Mesenchymal stem cell (in vitro differentiated cells and primary cell): Measurements from ENCODE around the gene UFD1.

Source experiments
- DNase-seq: peaks from one replicate; pipeline ENCODE4 v3.0.0-alpha.2; 2013
- H2AFZ ChIP-seq: one replicate; pipeline ENCODE4 v1.6.1; 2013; ENCODE audit warnings: low read depth, mild to moderate bottlenecking, control low read depth, inconsistent platforms, low read length, moderate library complexity
- H2AK5ac ChIP-seq: 2 replicates; pipeline ENCODE4 v1.6.1; 2013; ENCODE audit warnings: low read length, moderate library complexity, mild to moderate bottlenecking, inconsistent platforms; ENCODE audit not compliant: severe bottlenecking
- H2BK120ac ChIP-seq: one replicate; pipeline ENCODE4 v1.6.1; 2013; ENCODE audit warnings: low read depth, mild to moderate bottlenecking, inconsistent platforms, low read length, moderate library complexity
- H2BK12ac ChIP-seq, 2 experiments: one replicate each; pipeline ENCODE4 v1.6.1; 2013; ENCODE audit warnings: inconsistent platforms in 2 of 2, low read length in 2 of 2, mild to moderate bottlenecking in 2 of 2, moderate library complexity in 2 of 2, control low read depth in 1 of 2
- H2BK15ac ChIP-seq: one replicate; pipeline ENCODE4 v1.6.1; 2013; ENCODE audit warnings: mild to moderate bottlenecking, low read depth, inconsistent platforms; ENCODE audit not compliant: poor library complexity, severe bottlenecking
- H2BK5ac ChIP-seq: 2 replicates; pipeline ENCODE4 v1.6.1; 2013; ENCODE audit warnings: low read depth, mild to moderate bottlenecking, low read length, control low read depth, inconsistent platforms; ENCODE audit not compliant: poor library complexity, severe bottlenecking
- H3K14ac ChIP-seq, 2 experiments: one replicate each; pipeline ENCODE4 v1.6.1; 2013; ENCODE audit warnings: inconsistent platforms in 2 of 2, low read length in 2 of 2, control low read depth in 1 of 2, mild to moderate bottlenecking in 1 of 2, moderate library complexity in 1 of 2
- H3K18ac ChIP-seq, 2 experiments: one replicate each; pipeline ENCODE4 v1.6.1; 2013; ENCODE audit warnings: inconsistent platforms in 2 of 2, low read length in 2 of 2, control low read depth in 1 of 2, low read depth in 1 of 2, mild to moderate bottlenecking in 1 of 2
- H3K23ac ChIP-seq, 2 experiments: one replicate each; pipeline ENCODE4 v1.6.1; 2013; ENCODE audit warnings: inconsistent platforms in 2 of 2, low read length in 2 of 2, mild to moderate bottlenecking in 2 of 2, moderate library complexity in 2 of 2, control low read depth in 1 of 2
- H3K27ac ChIP-seq: 2 replicates; pipeline ENCODE4 v1.5.1; 2013; ENCODE audit warnings: mild to moderate bottlenecking, moderate library complexity, low read length, control low read depth, inconsistent platforms; ENCODE audit not compliant: poor library complexity, severe bottlenecking
- H3K27me3 ChIP-seq, 2 experiments: 2 replicates each; pipeline versions ENCODE4 v1.6.1 to v1.7.0; 2013; ENCODE audit warnings: low read length in 2 of 2, mild to moderate bottlenecking in 2 of 2, moderate library complexity in 2 of 2, control low read depth in 1 of 2, inconsistent platforms in 1 of 2; ENCODE audit not compliant: control insufficient read depth in 1 of 2, insufficient read depth in 1 of 2
- H3K36me3 ChIP-seq, 2 experiments: 2 replicates each; pipeline versions ENCODE4 v1.6.1 to v1.7.0; 2013; ENCODE audit warnings: low read length in 2 of 2, control low read depth in 1 of 2, inconsistent platforms in 1 of 2, low read depth in 1 of 2, mild to moderate bottlenecking in 1 of 2; ENCODE audit not compliant: insufficient read depth in 2 of 2, control insufficient read depth in 1 of 2
- H3K4ac ChIP-seq, 2 experiments: one replicate each; pipeline ENCODE4 v1.6.1; 2013; ENCODE audit warnings: inconsistent platforms in 2 of 2, low read length in 2 of 2, mild to moderate bottlenecking in 2 of 2, moderate library complexity in 2 of 2, control low read depth in 1 of 2, low read depth in 1 of 2
- H3K4me1 ChIP-seq: 2 replicates; pipeline ENCODE4 v1.6.1; 2013; ENCODE audit warnings: low read depth, low read length, control low read depth; ENCODE audit not compliant: control insufficient read depth, insufficient read depth
- H3K4me2 ChIP-seq: 2 replicates; pipeline ENCODE4 v1.6.1; 2013; ENCODE audit warnings: low read length, mild to moderate bottlenecking, inconsistent platforms; ENCODE audit not compliant: poor library complexity, severe bottlenecking
- H3K4me3 ChIP-seq, 2 experiments: 2 replicates each; pipeline versions ENCODE4 v1.5.1 to v1.7.0; 2013; ENCODE audit warnings: low read length in 2 of 2, mild to moderate bottlenecking in 2 of 2, control low read depth in 1 of 2, low read depth in 1 of 2; ENCODE audit not compliant: insufficient read depth in 1 of 2
- H3K79me1 ChIP-seq: replicated peaks from 2 replicates; pipeline ENCODE4 v1.6.1; 2013; ENCODE audit warnings: mild to moderate bottlenecking, control low read depth, low read length, inconsistent platforms; ENCODE audit not compliant: poor library complexity, severe bottlenecking
- H3K9ac ChIP-seq: 2 replicates; pipeline ENCODE4 v1.7.0; 2013; ENCODE audit warnings: mild to moderate bottlenecking, low read length, moderate library complexity
- H3K9me3 ChIP-seq: 2 replicates; pipeline ENCODE4 v1.7.0; 2013; ENCODE audit warnings: mild to moderate bottlenecking, low read length; ENCODE audit not compliant: control insufficient read depth
- H4K8ac ChIP-seq: one replicate; pipeline ENCODE4 v1.6.1; 2013; ENCODE audit warnings: inconsistent platforms, mild to moderate bottlenecking, low read length, moderate library complexity
- H4K91ac ChIP-seq: one replicate; pipeline ENCODE4 v1.6.1; 2013; ENCODE audit warnings: mild to moderate bottlenecking, low read length, inconsistent platforms
- WGBS: methylation state at CpG from one replicate; pipeline ENCODE4 v1.1.7; 2013; ENCODE audit warnings: mixed read lengths; 5-methylcytosine and 5-hydroxymethylcytosine counted together

Gene UFD1

GRCh38 chr22:19467912-19468311, 11.1 kb downstream of the UFD1 start:
- H4K91ac ChIP-seq: no peak overlapping the region
- no peak overlapping the region for H2BK120ac ChIP-seq
- H2BK15ac ChIP-seq: no peak overlapping the region
- H3K4me1 ChIP-seq: no peaks in the 10 kb centered on the region
- H2AFZ ChIP-seq: no peak overlapping the region
- no peak overlapping the region for H3K4me2 ChIP-seq
- no peak overlapping the region for H2BK5ac ChIP-seq
- H3K23ac ChIP-seq: no peak overlapping the region
- H3K14ac ChIP-seq: no peak overlapping the region
- H4K8ac ChIP-seq: no peak overlapping the region
- no peaks in the 10 kb centered on the region for H3K9me3 ChIP-seq
- no peak overlapping the region for H3K27ac ChIP-seq
- no peak overlapping the region for H3K4me3 ChIP-seq
- H3K79me1 ChIP-seq: peaks cover 56% of the 10 kb centered on the region
- H3K27me3 ChIP-seq: no peaks in the 10 kb centered on the region
- H3K4ac ChIP-seq: no peak overlapping the region
- H2BK12ac ChIP-seq: no peak overlapping the region
- no peak for DNase-seq
- H2AK5ac ChIP-seq: no peak overlapping the region
- WGBS: 96% methylated on average over 5 of the region's 6 CpGs
- H3K18ac ChIP-seq: no peak overlapping the region
- peaks cover 79 to 97% of the 10 kb centered on the region in 2 experiments for H3K36me3 ChIP-seq
- H3K9ac ChIP-seq: no peak overlapping the region

DNA sequence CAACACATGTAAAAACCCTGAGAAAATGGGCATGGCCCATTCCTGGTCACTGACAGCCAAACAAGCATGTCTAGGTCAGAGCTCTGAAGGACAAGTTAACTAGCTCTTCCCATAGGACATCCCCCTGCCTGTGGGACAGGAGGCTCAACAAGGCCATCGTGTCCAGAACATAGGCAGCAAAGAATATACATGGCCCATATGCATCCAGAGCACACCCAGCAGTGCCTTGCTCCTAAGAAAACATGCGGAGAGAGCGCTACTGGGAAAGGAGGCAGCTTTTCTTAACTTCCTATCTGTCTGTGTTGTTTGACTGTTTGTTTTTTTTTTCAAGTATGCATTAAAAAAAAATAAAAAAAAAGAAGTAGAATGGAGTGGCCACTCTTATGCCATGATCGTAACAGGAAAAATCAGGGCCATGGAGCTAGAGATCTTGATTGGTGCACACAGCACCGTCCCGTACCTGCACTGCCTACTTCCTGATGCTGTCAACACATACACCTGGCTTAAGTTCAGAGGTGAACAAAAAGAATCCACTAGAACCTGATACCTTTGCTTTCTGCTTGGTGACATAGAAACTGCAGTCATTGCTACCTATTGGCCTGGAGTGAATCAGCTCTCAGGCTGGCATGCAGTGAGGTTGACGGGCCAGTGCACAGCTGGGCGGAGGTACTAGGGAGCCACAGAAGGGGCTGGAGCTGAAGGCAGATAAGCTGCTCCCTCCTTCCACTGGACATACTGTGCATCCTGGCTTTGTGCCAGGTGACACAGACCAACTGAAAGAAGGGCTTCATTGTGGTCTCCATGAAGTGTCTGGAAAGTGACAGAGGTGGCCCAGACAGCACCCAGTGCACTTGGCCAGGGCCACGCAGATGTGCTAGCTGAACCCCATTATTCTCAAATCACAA, 11.9 kb downstream of the UFD1 start:
- Histone ChIP-seq H3K27ac (no peak overlapping the region), H3K4me3 (no peak overlapping the region), H3K4me1 (no peaks in the 10 kb centered on the region), H2AFZ (no peak overlapping the region), H2BK15ac (no peak overlapping the region), H2BK5ac (no peak overlapping the region), H3K23ac (no peak overlapping the region), H2BK120ac (no peak overlapping the region), H2AK5ac (no peak overlapping the region), H3K4ac (no peak overlapping the region), H3K4me2 (no peak overlapping the region), H4K91ac (no peak overlapping the region), H3K9me3 (no peaks in the 10 kb centered on the region), H3K9ac (no peak overlapping the region), H4K8ac (no peak overlapping the region), H2BK12ac (no peak overlapping the region), H3K27me3 (no peaks in the 10 kb centered on the region), H3K18ac (no peak overlapping the region), H3K79me1 (peaks cover 48% of the 10 kb centered on the region), H3K36me3 (peaks cover 76 to 97% of the 10 kb centered on the region in 2 experiments), H3K14ac (no peak overlapping the region)
- 94% methylated on average over 9 of the region's 9 CpGs for WGBS
- no peak for DNase-seq

DNA sequence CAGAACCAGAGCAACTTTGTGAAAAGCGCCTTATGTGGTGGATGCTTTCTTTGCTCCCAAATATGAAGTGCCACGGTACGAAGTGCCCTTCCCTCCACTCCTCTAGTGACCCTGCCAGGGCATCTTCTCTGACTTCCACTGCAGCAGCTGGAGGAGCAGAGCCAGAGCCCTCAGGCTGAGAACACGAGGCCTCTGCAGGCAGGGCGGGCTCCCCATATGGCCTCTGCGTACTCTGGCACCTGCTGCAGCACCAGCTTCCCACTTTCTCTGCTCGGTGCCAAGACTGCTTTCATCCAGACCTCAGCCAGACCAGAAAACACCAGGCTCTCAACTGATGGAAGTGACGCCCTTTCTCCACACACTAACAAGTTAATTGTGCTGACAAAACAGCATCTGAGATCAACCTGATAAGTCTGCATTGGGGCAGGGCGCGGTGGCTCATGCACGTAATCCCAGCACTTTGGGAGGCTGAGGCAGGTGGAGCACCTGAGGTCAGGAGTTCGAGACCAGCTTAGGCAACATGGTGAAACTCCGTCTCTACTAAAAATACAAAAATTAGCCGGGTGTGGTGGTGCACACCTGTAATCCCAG, 12.8 kb downstream of the UFD1 start:
- no peak for DNase-seq
- Histone ChIP-seq H4K91ac (no peak overlapping the region), H4K8ac (no peak overlapping the region), H2AFZ (no peak overlapping the region), H3K23ac (no peak overlapping the region), H3K4me2 (no peak overlapping the region), H3K27ac (no peak overlapping the region), H2BK5ac (no peak overlapping the region), H3K79me1 (peaks cover 41% of the 10 kb centered on the region), H3K14ac (no peak overlapping the region), H3K36me3 (peaks cover 68 to 96% of the 10 kb centered on the region in 2 experiments), H3K4me3 (no peak overlapping the region), H3K9me3 (no peaks in the 10 kb centered on the region), H3K18ac (no peak overlapping the region), H3K9ac (no peak overlapping the region), H2BK15ac (no peak overlapping the region), H3K4ac (no peak overlapping the region), H2AK5ac (no peak overlapping the region), H3K27me3 (no peaks in the 10 kb centered on the region), H3K4me1 (no peaks in the 10 kb centered on the region), H2BK120ac (no peak overlapping the region), H2BK12ac (no peak overlapping the region)
- 97% methylated on average over 14 of the region's 14 CpGs for WGBS

DNA sequence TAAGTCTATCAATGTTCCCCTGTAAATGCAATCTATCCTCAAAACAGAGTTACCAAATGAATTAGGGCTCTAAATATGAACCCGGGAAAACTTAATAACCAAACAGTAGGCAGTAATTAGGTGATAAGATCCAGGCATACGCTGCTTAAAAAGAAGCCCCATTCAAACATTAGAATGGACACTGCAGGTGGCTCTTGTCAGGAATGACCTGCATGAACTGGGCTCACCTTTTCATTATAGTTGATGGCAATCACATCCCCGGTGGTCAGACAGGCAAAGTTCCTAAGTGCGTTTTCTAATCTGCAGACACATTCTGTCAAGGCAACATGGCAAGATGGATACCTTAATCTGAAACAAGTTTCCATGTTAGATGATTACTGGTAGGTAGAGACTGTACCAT, 14.0 kb downstream of the UFD1 start:
- Histone ChIP-seq H2BK15ac (no peak overlapping the region), H3K14ac (no peak overlapping the region), H3K4me3 (no peak overlapping the region), H3K4me1 (no peaks in the 10 kb centered on the region), H3K4me2 (no peak overlapping the region), H4K8ac (no peak overlapping the region), H3K36me3 (peaks cover 63 to 96% of the 10 kb centered on the region in 2 experiments), H2AK5ac (no peak overlapping the region), H2BK12ac (no peak overlapping the region), H3K18ac (no peak overlapping the region), H2BK5ac (no peak overlapping the region), H2AFZ (no peak overlapping the region), H3K79me1 (peaks cover 38% of the 10 kb centered on the region), H3K27me3 (no peaks in the 10 kb centered on the region), H3K9ac (no peak overlapping the region), H4K91ac (no peak overlapping the region), H3K4ac (no peak overlapping the region), H2BK120ac (no peak overlapping the region), H3K27ac (no peak overlapping the region), H3K23ac (no peak overlapping the region), H3K9me3 (no peaks in the 10 kb centered on the region)
- DNase-seq: no peak
- WGBS: 93% methylated on average over 4 of the region's 4 CpGs
